HepG2 (cell line): Measurements from ENCODE around the gene DDIT4. TPM values are rescaled to one million over a fixed set of nuclear protein-coding genes. Genes with fewer than 3 reads are reported as not detected.

Experiments
- FOXJ3 ChIP-seq: sonication (generic); formaldehyde crosslinking; IDR thresholded peaks from 2 replicates; pipeline ENCODE4 v1.4.0; 2020; ENCODE audit warnings: missing genetic modification reagents, mild to moderate bottlenecking, borderline replicate concordance
- HIVEP1 ChIP-seq: sonication (generic); formaldehyde crosslinking; IDR thresholded peaks from 2 replicates; pipeline ENCODE4 v1.4.0; 2020; ENCODE audit warnings: mild to moderate bottlenecking, missing genetic modification reagents
- HNF4A ChIP-seq: sonication (generic); formaldehyde crosslinking; IDR thresholded peaks from 2 replicates; pipeline ENCODE4 v1.4.0; 2020; ENCODE audit warnings: missing genetic modification reagents
- KLF11 ChIP-seq: IDR thresholded peaks from 2 replicates; pipeline ENCODE4 v1.6.1; 2016; ENCODE audit warnings: missing compliant biosample characterization
- PATZ1 ChIP-seq: sonication (generic); formaldehyde crosslinking; IDR thresholded peaks from 2 replicates; pipeline ENCODE4 v1.4.0; 2020; ENCODE audit warnings: missing genetic modification reagents
- POLR2AphosphoS5 ChIP-seq: IDR thresholded peaks from 2 replicates; pipeline ENCODE4 v1.6.1; 2012; ENCODE audit warnings: low read depth, low read length
- RNF219 ChIP-seq: sonication (generic); formaldehyde crosslinking; IDR thresholded peaks from 2 replicates; pipeline ENCODE4 v1.5.0; 2020; ENCODE audit warnings: mild to moderate bottlenecking, missing genetic modification reagents
- STAG1 ChIP-seq: sonication (generic); formaldehyde crosslinking; IDR thresholded peaks from 2 replicates; pipeline ENCODE4 v1.4.0; 2020; ENCODE audit warnings: missing genetic modification reagents
- YY1 ChIP-seq: IDR thresholded peaks from 2 replicates; pipeline ENCODE4 v1.6.1; 2011; ENCODE audit warnings: low read length, low read depth, moderate library complexity, mild to moderate bottlenecking; ENCODE audit not compliant: insufficient read depth, insufficient replicate concordance
- polyA plus RNA-seq, 8 experiments: library from polyadenylated mRNA; depleted of rRNA in 3 of 8; stranded (reverse) in 7 of 8; unstranded in 1 of 8; fragments of >200 nt; fragmentation: Illumina TruSeq in 4 of 8; extraction: Trizol in 4 of 8; gene quantifications; 2 replicates each; pipeline versions ENCODE4 v1.2.1 to v1.2.3, GENCODE V29; 2011 to 2016; ENCODE audit warnings: low read depth in 4 of 8, missing spikeins in 1 of 8, mixed read lengths in 1 of 8; ENCODE audit not compliant: insufficient read depth in 1 of 8
- total RNA-seq, 5 experiments: library from RNA; depleted of rRNA; stranded (reverse); fragments of >200 nt; fragmentation: Illumina TruSeq; extraction: Trizol; gene quantifications; 2 replicates each; pipeline ENCODE4 v1.2.3, GENCODE V29; 2016; ENCODE audit warnings: low read depth in 1 of 5
- TF ChIP-seq, protein P1 (sequence below): sonication (generic); formaldehyde crosslinking; IDR thresholded peaks from 2 replicates; pipeline ENCODE4 v1.4.0; 2020; ENCODE audit warnings: mild to moderate bottlenecking, missing genetic modification reagents
- TF ChIP-seq, protein P2 (sequence below): sonication (generic); formaldehyde crosslinking; IDR thresholded peaks from 2 replicates; pipeline ENCODE4 v1.8.0; 2022; ENCODE audit warnings: missing genetic modification reagents, mild to moderate bottlenecking, borderline replicate concordance

DDIT4 gene
- total and polyA plus RNA-seq, 2 of the 13 experiments (the other 11 are each of a cell fraction or from before 2014, with no cell fraction given), result 35.6 to 40.7 TPM

- no peak for TF ChIP-seq FOXJ3
- TF ChIP-seq KLF11 (CRISPR knock-in tag), result no peak
- peak; percentile 38; the same call in 1 of the 2 replicates for TF ChIP-seq HNF4A
- TF ChIP-seq, protein P1, sequence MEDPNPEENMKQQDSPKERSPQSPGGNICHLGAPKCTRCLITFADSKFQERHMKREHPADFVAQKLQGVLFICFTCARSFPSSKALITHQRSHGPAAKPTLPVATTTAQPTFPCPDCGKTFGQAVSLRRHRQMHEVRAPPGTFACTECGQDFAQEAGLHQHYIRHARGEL (CRISPR knock-in tag), result no peak
- TF ChIP-seq STAG1 (CRISPR knock-in tag), result no peak
- TF ChIP-seq POLR2AphosphoS5, result peak; percentile 32; the same call in 1 of the 2 replicates
- no peak for TF ChIP-seq PATZ1
- no peak for TF ChIP-seq HIVEP1 (CRISPR knock-in tag)
- TF ChIP-seq, protein P2, sequence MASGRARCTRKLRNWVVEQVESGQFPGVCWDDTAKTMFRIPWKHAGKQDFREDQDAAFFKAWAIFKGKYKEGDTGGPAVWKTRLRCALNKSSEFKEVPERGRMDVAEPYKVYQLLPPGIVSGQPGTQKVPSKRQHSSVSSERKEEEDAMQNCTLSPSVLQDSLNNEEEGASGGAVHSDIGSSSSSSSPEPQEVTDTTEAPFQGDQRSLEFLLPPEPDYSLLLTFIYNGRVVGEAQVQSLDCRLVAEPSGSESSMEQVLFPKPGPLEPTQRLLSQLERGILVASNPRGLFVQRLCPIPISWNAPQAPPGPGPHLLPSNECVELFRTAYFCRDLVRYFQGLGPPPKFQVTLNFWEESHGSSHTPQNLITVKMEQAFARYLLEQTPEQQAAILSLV (CRISPR knock-in tag), result no peak
- peak; percentile 33 for TF ChIP-seq YY1
- TF ChIP-seq RNF219 (CRISPR knock-in tag), result no peak
These were observed 10.0 kb upstream of the DDIT4 start (continued) for GRCh38 chr10:72263613-72264241.
